Activated CD8-positive, alpha-beta memory T cell treated with anti-CD3 and anti-CD28 coated beads, Interleukin-2, amount 50 U/mL, for 48 hours (primary cell): ENCODE data around the gene ZNF514.
A peak's percentile ranks its signal among the peaks of the same experiment; 100 is the strongest.

Experiments used
- DNase-seq: peaks from one replicate; pipeline ENCODE4 v3.0.0-alpha.2; 2020

Gene ZNF514

DNA sequence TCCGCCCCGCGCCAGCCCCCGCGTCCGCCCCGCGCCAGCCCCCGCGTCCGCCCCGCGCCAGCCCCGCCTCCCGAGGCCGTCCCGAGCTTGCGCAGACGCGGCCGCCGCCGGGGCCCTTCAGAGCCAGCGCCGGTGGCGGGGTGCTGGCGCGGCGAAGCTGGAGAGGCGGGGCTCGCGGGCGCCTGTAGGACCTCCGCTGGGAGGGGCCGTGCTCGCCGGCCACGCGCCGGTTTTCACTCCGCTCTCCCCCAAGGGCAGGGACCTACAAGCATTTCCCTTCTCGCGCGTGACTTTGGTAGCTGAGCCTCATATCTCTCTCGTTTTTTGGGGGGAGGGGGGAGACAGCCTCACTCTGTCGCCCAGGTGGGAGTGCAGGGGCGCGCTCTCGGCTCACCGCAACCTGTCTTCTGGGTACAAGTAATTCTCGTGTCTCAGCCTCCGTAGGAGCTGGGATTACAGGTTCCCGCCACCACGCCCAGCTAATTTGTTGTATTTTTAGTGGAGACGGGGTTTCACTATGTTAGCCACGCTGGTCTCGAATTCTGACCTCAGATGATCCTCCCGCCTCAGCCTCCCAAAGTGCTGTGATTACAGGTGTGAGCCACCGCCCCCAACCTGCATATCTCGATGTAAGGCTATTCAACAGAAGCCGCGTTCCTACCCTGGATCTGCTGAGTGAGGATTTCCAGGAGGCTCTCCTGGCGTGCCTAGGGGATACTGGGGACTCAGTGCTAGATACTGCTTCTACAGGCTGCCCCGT is at the start of gene ZNF514:
Gene ZNF514 (minus strand): TSS at position 159 of the 760 bp plus-strand sequence. CDS start 6,595 bp downstream, outside the sequence.
- DNase-seq, result peak; percentile 86

DNA sequence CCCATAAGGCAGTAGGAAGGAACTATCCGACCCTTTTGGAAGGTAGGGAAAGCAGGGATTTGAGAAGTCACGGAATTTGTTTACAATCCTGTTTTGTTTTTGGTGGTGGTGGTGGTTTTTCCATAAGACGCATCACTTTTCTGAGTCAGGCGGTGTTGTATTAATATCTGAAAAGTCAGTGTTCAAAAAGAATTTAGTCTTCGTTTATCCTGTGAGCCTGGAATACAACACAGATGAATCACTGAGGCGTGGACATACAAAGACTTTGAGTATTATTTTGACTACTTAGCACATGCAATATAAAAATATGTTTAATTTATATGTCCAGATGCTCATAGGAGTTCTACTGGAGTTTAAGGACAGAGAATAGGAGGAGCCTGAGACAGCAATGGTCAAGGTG is 48.5 kb upstream of the ZNF514 start:
- DNase-seq, result no peak

DNA sequence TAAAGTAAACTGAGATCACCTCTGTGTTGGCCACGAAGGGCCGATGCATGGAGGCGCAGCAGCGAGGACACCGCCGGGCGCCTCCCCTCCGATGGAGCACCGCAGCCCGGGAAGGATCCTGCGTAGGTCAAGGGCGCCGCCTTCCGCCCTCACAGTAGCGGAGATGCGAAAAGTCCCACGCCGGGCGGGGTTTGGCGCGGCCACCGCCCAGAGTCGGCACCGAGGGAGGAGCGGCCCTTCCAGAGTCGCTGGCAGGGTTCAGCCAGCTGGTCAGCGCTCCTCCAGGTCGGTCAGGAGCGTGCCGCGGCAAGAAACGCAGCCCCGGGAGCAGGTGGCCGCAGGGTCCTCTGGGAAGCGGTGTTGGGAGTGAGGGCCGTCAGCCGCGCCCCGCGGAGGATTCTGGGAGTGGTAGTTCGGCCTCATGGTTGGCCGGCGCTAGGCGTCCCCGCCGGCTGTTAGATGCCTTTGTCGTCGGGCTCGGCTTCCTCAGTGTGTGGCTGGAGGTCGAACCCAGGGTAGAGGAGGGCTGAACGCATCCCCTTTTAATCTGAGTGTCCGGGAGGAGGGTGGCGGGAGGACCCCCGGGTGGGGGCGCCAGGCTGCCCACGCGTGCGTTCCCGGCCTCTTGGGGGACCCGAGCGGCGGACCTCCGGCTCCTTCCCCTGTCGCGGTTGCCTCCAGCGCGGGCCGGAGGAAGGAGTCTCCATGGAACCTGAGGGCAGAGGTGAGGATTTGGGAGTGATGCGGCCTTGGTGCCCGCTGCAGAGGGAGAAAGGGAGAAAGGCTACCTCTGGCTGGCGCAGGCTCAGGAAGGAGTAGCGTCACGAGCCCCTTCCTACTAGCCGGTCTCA is 47.7 kb upstream of the ZNF514 start, which contains the start of gene ZNF892:
Gene ZNF892 (plus strand): TSS at position 411 of the 851 bp plus-strand sequence. CDS start 295 bp downstream, at position 706.
- DNase-seq, result peak; percentile 90

- no peak for DNase-seq
Observed at GRCh38 chr2:95206096-95206495, 46.4 kb upstream of the ZNF514 start.

- no peak for DNase-seq
Observed at GRCh38 chr2:95204396-95204795, 44.7 kb upstream of the ZNF514 start.

GRCh38 chr2:95203911-95204310 is 44.3 kb upstream of the ZNF514 start:
- DNase-seq, result no peak

DNA sequence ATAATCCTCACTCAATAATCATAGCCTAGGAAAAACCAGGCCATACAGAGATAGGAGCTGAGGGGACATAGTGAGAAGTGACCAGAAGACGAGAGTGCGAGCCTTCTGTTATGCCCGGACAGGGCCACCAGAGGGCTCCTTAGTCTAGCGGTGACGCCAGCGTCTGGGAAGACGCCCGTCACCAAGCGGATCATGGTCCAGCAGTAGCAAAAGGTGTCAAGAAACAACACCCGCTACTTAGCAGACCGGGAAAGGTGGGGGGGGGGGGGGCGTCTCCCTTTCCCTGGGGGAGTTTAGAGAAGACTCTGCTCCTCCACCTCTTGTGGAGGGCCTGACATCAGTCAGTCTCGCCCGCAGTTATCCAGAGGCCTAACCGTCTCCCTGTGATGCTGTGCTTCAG is 33.3 kb upstream of the ZNF514 start:
- peak; percentile 72 for DNase-seq

DNA sequence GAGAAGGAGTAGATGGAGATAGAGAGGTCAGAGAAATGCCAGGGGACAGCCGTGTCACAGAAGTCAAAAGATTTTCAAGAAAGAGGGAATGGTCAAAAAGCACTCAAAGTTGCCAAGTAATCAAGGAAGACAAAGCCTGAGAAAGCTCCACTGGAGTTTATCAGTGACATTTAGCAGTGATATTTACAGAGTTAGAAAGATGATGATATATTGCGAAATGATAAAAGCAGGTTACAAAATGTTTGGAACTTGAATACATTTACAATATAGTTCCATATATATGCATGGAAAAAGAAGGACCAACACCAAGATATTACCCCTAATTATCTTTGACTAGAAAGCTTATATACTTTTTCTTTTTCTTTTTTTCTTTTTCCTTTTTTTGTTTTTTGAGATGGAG is 26.3 kb upstream of the ZNF514 start:
- no peak for DNase-seq

- no peak for DNase-seq
Observed at GRCh38 chr2:95185197-95185596, 25.5 kb upstream of the ZNF514 start.

DNA sequence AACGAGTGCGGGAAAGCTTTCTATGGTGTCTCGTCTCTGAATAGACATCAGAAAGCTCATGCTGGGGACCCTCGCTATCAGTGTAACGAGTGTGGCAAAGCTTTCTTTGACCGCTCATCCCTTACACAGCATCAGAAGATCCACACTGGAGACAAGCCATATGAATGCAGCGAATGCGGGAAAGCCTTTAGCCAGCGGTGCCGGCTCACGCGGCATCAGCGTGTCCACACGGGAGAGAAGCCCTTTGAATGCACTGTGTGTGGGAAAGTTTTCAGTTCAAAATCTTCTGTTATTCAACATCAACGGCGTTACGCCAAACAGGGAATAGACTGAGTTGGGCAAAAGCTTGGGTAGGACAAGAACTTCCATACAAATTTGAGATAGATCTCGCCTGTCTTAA is 22.1 kb upstream of the ZNF514 start:
- DNase-seq, result no peak

DNA sequence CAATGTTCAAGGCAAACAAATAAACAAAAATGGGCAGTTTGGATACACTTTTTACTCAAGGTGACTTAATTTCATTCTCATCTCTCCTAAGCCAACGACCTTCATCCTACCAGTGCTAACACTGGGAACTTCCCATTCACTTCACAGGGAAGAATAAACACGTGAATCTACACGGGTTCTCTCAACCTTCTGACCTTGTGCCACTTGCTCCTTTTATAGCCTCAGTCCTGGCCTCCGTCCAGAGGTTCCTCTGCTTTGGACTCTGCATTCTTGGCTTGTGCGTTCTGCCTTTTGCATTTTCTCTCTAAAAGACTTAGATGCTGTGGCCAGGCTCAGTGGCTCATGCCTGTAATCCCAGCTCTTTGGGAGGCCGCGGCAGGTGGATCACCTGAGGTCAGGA is 19.8 kb upstream of the ZNF514 start:
- DNase-seq, result no peak

- DNase-seq, result no peak
Observed at GRCh38 chr2:95174031-95174542, 14.4 kb upstream of the ZNF514 start.

DNA sequence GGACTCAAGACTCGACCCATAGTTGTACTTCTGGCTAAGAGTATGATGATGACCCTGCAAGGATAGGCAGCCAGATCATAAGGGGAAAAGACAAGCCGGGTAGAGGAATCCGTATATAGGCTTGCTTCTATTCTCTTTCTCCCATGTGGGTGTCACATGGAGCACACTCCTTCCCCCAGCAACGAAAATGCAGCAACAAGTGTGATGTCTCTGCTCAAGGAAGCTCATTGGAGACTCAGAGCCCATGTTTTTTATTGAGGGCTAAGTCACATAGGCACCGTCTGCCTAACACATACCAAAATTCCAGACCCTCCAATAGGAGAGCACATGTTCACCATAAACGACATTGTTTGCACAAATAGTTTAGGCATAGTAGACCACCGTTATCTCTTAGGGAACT is 12.3 kb upstream of the ZNF514 start:
- DNase-seq, result no peak

GRCh38 chr2:95166065-95166763 is 6.6 kb upstream of the ZNF514 start:
- DNase-seq, result no peak

- DNase-seq, result peak; percentile 97
Observed at GRCh38 chr2:95165371-95166064, 5.9 kb upstream of the ZNF514 start, which contains the start of gene ZNF2. Gene ZNF2 (plus strand): TSS chr2:95165809. CDS start chr2:95176227, 10,418 bp downstream.

DNA sequence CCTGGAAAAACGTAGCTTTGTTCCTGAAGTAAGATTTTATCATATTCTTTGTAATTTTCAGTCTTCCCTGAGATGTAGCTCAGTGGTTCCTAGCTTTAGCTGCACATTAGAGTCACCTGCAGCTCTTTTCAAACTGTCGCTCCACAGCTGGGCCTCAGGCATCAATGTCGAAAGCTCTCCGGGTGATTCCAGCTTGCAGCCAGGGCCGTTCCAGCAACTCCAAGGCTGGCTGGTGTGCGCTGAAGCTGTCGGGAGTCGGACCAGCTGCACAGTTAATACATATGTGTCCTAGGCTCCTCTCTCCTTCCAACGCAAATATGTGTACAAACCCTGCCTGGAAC is 5.4 kb upstream of the ZNF514 start:
- DNase-seq, result no peak

- peak; percentile 76 for DNase-seq
Observed at GRCh38 chr2:95158891-95159619, 593 bp downstream of the ZNF514 start.

DNA sequence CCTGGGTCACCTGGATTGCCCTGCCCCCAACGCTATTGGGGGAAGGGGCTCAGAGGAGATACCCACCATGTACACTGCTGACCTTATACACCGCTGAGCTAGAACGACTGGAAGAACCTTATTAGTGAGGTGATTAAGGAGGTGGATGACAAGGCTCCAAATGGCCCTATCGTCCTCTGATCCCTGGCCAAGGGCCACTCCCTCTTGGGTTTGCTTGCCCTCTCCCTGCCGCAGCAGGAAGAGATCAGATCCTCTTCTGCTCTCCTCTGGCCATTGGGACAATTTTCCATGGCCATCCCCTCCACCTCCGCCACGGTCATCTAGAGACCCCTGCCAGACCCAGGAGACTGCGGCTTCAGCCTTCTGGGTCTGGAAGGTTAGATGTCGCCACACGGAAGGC is 1.2 kb downstream of the ZNF514 start:
- DNase-seq, result no peak

DNA sequence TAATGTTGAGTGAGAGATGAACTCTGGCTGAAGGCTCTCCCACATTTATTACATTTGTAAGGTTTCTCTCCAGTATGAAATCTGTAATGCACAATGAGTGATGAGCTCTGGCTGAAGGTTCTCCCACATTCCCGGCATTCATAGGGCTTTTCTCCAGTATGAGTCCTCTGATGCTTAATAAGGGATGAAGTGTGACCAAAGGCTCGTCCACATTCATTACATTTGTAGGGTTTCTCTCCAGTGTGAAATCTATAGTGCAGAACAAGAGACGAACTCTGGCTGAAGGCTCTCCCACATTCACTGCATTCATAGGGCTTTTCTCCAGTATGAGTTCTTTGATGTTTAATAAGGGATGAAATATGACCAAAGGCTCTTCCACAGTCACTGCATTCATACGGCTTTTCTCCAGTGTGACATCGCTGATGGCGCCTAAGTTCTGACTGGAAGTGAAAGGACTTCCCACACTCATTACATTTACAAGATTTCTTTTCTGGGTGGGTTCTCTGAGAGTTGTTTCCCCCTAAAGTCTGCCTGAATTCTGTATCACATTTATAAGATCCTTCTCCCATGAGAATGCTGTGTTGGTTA is 10.2 kb downstream of the ZNF514 start:
- DNase-seq, result no peak

DNA sequence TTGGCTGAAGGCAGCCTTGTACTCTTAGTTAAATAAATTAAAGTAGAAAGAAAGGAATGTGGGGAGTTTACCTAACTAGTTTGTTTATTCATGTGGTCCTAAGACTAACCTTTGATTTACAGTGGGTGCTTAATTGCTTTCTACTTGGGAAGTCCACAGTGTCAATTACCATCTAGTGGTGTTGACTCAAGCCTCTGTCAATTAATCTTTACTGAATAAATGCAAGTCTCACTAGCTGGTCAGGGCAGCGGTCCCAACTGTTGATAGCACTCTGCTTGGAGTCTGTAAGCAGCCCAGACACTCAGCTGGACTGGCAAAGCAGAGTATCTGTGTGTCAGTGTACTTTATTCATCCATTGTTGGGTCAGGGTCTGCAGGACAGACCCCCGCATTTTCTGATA is 15.8 kb downstream of the ZNF514 start:
- DNase-seq, result no peak

DNA sequence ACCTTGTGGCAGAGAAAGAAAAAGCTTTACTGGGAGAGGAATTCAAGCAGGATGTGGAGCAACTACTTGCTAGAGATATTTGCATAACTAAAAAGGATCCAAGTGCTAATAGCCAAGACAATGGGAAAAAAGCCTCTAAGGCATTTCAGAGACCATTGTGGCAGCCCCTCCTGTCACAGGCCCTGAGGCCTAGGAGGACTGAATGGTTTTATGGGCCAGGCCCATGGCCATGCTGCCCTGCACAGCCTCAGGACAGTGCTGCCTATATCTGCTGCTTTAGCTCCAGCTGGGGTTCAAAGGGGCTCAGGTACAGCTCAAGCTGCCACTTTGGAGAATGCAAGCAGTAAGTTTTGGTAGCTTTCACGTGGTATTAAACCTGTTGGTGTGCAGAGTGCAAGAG is 20.9 kb downstream of the ZNF514 start:
- DNase-seq, result no peak

DNA sequence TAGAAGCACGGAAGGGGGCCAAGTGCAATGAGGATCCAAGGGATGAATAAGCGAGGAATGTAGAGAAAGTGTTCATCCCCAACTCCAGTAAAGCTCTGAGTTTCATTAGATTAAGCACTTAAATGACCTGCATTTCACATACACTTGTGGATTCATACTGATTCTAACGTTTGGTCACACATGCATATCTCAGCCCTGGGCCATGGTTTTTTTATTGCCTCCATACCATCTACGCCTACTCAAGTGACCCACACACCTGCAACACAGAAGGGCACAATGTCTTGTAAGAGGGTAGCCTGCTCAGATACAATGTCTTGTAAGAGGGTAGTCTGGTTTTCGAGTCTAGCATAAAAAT is 37.5 kb downstream of the ZNF514 start:
- DNase-seq, result no peak
